ENCODE data around the gene ADAMTSL2.

GRCh38 chr9:133577737-133578112 is 43.2 kb downstream of the ADAMTSL2 start:
- TF ChIP-seq SP1 (IDR thresholded peaks at IDR 0.05) (no peak), CTCF (IDR thresholded peaks at IDR 0.05; ENCODE audit: low read depth, low read length, missing input control) (no peak), TAF1 (conservative IDR thresholded peaks at IDR 0.05) (no peak), RXRA (IDR thresholded peaks at IDR 0.05) (no peak), GABPA (IDR thresholded peaks at IDR 0.05 in 1 of 2, conservative IDR thresholded peaks at IDR 0.05 in 1 of 2) (no peak), REST (IDR thresholded peaks at IDR 0.05) (no peak), EGR1 (IDR thresholded peaks at IDR 0.05; ENCODE audit: low read depth in 2 of 2) (no peak), RAD21 (IDR thresholded peaks at IDR 0.05) (no peak), JUND (IDR thresholded peaks at IDR 0.05) (no peak), ZBTB33 (IDR thresholded peaks at IDR 0.05) (no peak), FOXA1 (IDR thresholded peaks at IDR 0.05) (no peak)
